HG03439 (cell line): ENCODE measurements around the gene PSMD14.
"Not testable (repeated sequence)": the region's sequence is repeated elsewhere in the genome, so short reads cannot be mapped to it uniquely, and the experiment has no call there.

Source experiments
- ATAC-seq: cut with Tn5 transposase; IDR thresholded peaks from one replicate; pipeline ENCODE4 v1.9.1; 2021; ENCODE audit warnings: mild to moderate bottlenecking, moderate library complexity; ENCODE audit not compliant: unreplicated experiment

The PSMD14 gene

GRCh38 chr2:161335626-161336025, 27.4 kb downstream of the PSMD14 start:
- no peak for ATAC-seq

- no peak for ATAC-seq
These were observed 29.0 kb downstream of the PSMD14 start for GRCh38 chr2:161337247-161337646.

GRCh38 chr2:161339532-161339931, 31.3 kb downstream of the PSMD14 start:
- ATAC-seq: not testable (repeated sequence)

- ATAC-seq: not testable (repeated sequence)
These were observed 32.7 kb downstream of the PSMD14 start for GRCh38 chr2:161340930-161341413.

- ATAC-seq: no peak
These were observed 35.0 kb downstream of the PSMD14 start for GRCh38 chr2:161343235-161343634.

GRCh38 chr2:161344692-161345091, 36.5 kb downstream of the PSMD14 start:
- no peak for ATAC-seq

GRCh38 chr2:161351678-161352077, 43.5 kb downstream of the PSMD14 start:
- ATAC-seq: no peak

GRCh38 chr2:161352719-161353118, 44.5 kb downstream of the PSMD14 start:
- no peak for ATAC-seq

GRCh38 chr2:161353543-161353942, 45.3 kb downstream of the PSMD14 start:
- ATAC-seq: no peak

GRCh38 chr2:161354106-161354505, 45.9 kb downstream of the PSMD14 start:
- ATAC-seq: no peak

GRCh38 chr2:161355106-161355505, 46.9 kb downstream of the PSMD14 start:
- no peak for ATAC-seq

GRCh38 chr2:161355983-161356382, 47.8 kb downstream of the PSMD14 start:
- no peak for ATAC-seq

GRCh38 chr2:161357097-161357496, 48.9 kb downstream of the PSMD14 start:
- no peak for ATAC-seq

GRCh38 chr2:161358838-161359237, 50.6 kb downstream of the PSMD14 start:
- no peak for ATAC-seq

GRCh38 chr2:161360095-161360654, 52.0 kb downstream of the PSMD14 start:
- not testable (repeated sequence) for ATAC-seq

- no peak for ATAC-seq
These were observed 54.4 kb downstream of the PSMD14 start for GRCh38 chr2:161362568-161363166.

GRCh38 chr2:161367675-161368074, 59.5 kb downstream of the PSMD14 start:
- no peak for ATAC-seq

GRCh38 chr2:161369311-161369710, 61.1 kb downstream of the PSMD14 start:
- ATAC-seq: no peak

GRCh38 chr2:161370981-161371380, 62.8 kb downstream of the PSMD14 start:
- ATAC-seq: no peak

GRCh38 chr2:161371869-161372268, 63.6 kb downstream of the PSMD14 start:
- no peak for ATAC-seq

GRCh38 chr2:161373942-161374341, 65.7 kb downstream of the PSMD14 start:
- ATAC-seq: no peak

- ATAC-seq: no peak
These were observed 66.2 kb downstream of the PSMD14 start for GRCh38 chr2:161374446-161374845.

GRCh38 chr2:161379740-161380139, 71.5 kb downstream of the PSMD14 start:
- ATAC-seq: no peak
